CD4-positive, alpha-beta T cell treated with Interleukin-12 subunit alpha and Interleukin-12 subunit beta, for 1 hour (primary cell): ENCODE measurements around the gene EGR1.
A peak's percentile ranks its signal among the peaks of the same experiment; 100 is the strongest.
"Not testable (repeated sequence)": the region's sequence is repeated elsewhere in the genome, so short reads cannot be mapped to it uniquely, and the experiment has no call there.

Experiments used
- DNase-seq: peaks from one replicate; pipeline ENCODE4 v3.0.0-alpha.2; 2020

Gene EGR1

GRCh38 chr5:138470322-138471051 is 5.2 kb downstream of the EGR1 start:
- DNase-seq: no peak

GRCh38 chr5:138471052-138471361 is 5.7 kb downstream of the EGR1 start:
- no peak for DNase-seq

GRCh38 chr5:138472353-138472752 is 7.1 kb downstream of the EGR1 start:
- no peak for DNase-seq

- DNase-seq: not testable (repeated sequence)
These were observed 7.9 kb downstream of the EGR1 start for GRCh38 chr5:138473151-138473550.

- DNase-seq: no peak
These were observed 11.6 kb downstream of the EGR1 start for GRCh38 chr5:138476918-138477317.

- no peak for DNase-seq
These were observed 17.4 kb downstream of the EGR1 start for GRCh38 chr5:138482638-138483037.

GRCh38 chr5:138488481-138488945 is 23.2 kb downstream of the EGR1 start:
- no peak for DNase-seq

- no peak for DNase-seq
These were observed 24.4 kb downstream of the EGR1 start for GRCh38 chr5:138489683-138490061.

GRCh38 chr5:138490648-138491283 is 25.5 kb downstream of the EGR1 start:
- DNase-seq: no peak

- DNase-seq: no peak
These were observed 26.0 kb downstream of the EGR1 start for GRCh38 chr5:138491284-138491648.

- DNase-seq: peak; percentile 90
These were observed 26.6 kb downstream of the EGR1 start for GRCh38 chr5:138491669-138492559.

- no peak for DNase-seq
These were observed 27.3 kb downstream of the EGR1 start for GRCh38 chr5:138492560-138493045.

GRCh38 chr5:138495351-138495750 is 30.1 kb downstream of the EGR1 start:
- DNase-seq: no peak

- DNase-seq: no peak
These were observed 33.1 kb downstream of the EGR1 start for GRCh38 chr5:138498376-138498775.

GRCh38 chr5:138502121-138502520 is 36.8 kb downstream of the EGR1 start:
- DNase-seq: no peak

- DNase-seq: no peak
These were observed 37.2 kb downstream of the EGR1 start for GRCh38 chr5:138502521-138502920.

GRCh38 chr5:138503487-138504270 is 38.4 kb downstream of the EGR1 start:
- peak; percentile 71 for DNase-seq

GRCh38 chr5:138504799-138505198 is 39.5 kb downstream of the EGR1 start:
- DNase-seq: no peak

- no peak for DNase-seq
These were observed 41.4 kb downstream of the EGR1 start for GRCh38 chr5:138506370-138507306.

GRCh38 chr5:138507485-138507884 is 42.2 kb downstream of the EGR1 start:
- DNase-seq: not testable (repeated sequence)

GRCh38 chr5:138508958-138509357 is 43.7 kb downstream of the EGR1 start:
- no peak for DNase-seq

- DNase-seq: no peak
These were observed 48.7 kb downstream of the EGR1 start for GRCh38 chr5:138514021-138514420.
